Measurements from ENCODE around the gene SFXN1.

SFXN1 gene

GRCh38 chr5:175547842-175548241, 69.5 kb downstream of the SFXN1 start:
- H3K27me3 ChIP-seq (ENCODE audit: control insufficient read depth in 5 of 5, insufficient read depth in 4 of 5, low read length in 5 of 5) = peaks cover 8 to 12% (median 10%) of the 10 kb centered on the region in 5 donors
- H3K4me3 ChIP-seq (ENCODE audit: low read depth in 1 of 5, low read length in 5 of 5) = no peak overlapping the region
- no peaks in the 10 kb centered on the region for H3K36me3 ChIP-seq (ENCODE audit: control insufficient read depth in 5 of 5, insufficient read depth in 5 of 5, low read length in 5 of 5)
- H3K9ac ChIP-seq (ENCODE audit: low read length in 5 of 5) = no peak overlapping the region
- no peaks in the 10 kb centered on the region for H3K9me3 ChIP-seq (ENCODE audit: control insufficient read depth in 5 of 5, low read length in 5 of 5)
- H3K27ac ChIP-seq (ENCODE audit: low read depth, low read length) = no peak overlapping the region
- H3K4me1 ChIP-seq (ENCODE audit: control insufficient read depth in 5 of 5, insufficient read depth in 5 of 5, low read length in 5 of 5) = peaks cover 0 to 6% (median under 1%) of the 10 kb centered on the region in 5 donors

- Histone ChIP-seq H3K9ac (ENCODE audit: low read length in 5 of 5) (no peak overlapping the region), H3K4me3 (ENCODE audit: low read depth in 1 of 5, low read length in 5 of 5) (no peak overlapping the region), H3K9me3 (ENCODE audit: control insufficient read depth in 5 of 5, low read length in 5 of 5) (no peaks in the 10 kb centered on the region), H3K36me3 (ENCODE audit: control insufficient read depth in 5 of 5, insufficient read depth in 5 of 5, low read length in 5 of 5) (no peaks in the 10 kb centered on the region), H3K4me1 (ENCODE audit: control insufficient read depth in 5 of 5, insufficient read depth in 5 of 5, low read length in 5 of 5) (peaks cover 0 to 4% (median 0%) of the 10 kb centered on the region in 5 donors), H3K27ac (ENCODE audit: low read depth, low read length) (no peak overlapping the region), H3K27me3 (ENCODE audit: control insufficient read depth in 5 of 5, insufficient read depth in 4 of 5, low read length in 5 of 5) (peaks cover 8 to 12% (median 10%) of the 10 kb centered on the region in 5 donors)
These were observed 70.4 kb downstream of the SFXN1 start for GRCh38 chr5:175548626-175549311.

- Histone ChIP-seq H3K36me3 (ENCODE audit: control insufficient read depth in 5 of 5, insufficient read depth in 5 of 5, low read length in 5 of 5) (no peaks in the 10 kb centered on the region), H3K4me3 (ENCODE audit: low read depth in 1 of 5, low read length in 5 of 5) (no peak overlapping the region), H3K27ac (ENCODE audit: low read depth, low read length) (no peak overlapping the region), H3K9me3 (ENCODE audit: control insufficient read depth in 5 of 5, low read length in 5 of 5) (peaks cover 0 to 2% (median 0%) of the 10 kb centered on the region in 5 donors), H3K9ac (ENCODE audit: low read length in 5 of 5) (no peak overlapping the region), H3K4me1 (ENCODE audit: control insufficient read depth in 5 of 5, insufficient read depth in 5 of 5, low read length in 5 of 5) (peaks cover 0 to 4% (median 0%) of the 10 kb centered on the region in 5 donors), H3K27me3 (ENCODE audit: control insufficient read depth in 5 of 5, insufficient read depth in 4 of 5, low read length in 5 of 5) (peaks cover 8 to 12% (median 10%) of the 10 kb centered on the region in 5 donors)
These were observed 71.9 kb downstream of the SFXN1 start for GRCh38 chr5:175550055-175550805.

GRCh38 chr5:175551266-175551665, 72.9 kb downstream of the SFXN1 start:
- Histone ChIP-seq H3K36me3 (ENCODE audit: control insufficient read depth in 5 of 5, insufficient read depth in 5 of 5, low read length in 5 of 5) (no peaks in the 10 kb centered on the region), H3K27ac (ENCODE audit: low read depth, low read length) (no peak overlapping the region), H3K27me3 (ENCODE audit: control insufficient read depth in 5 of 5, insufficient read depth in 4 of 5, low read length in 5 of 5) (peaks cover 8 to 13% (median 9%) of the 10 kb centered on the region in 5 donors)

GRCh38 chr5:175554296-175554695, 75.9 kb downstream of the SFXN1 start:
- no peak overlapping the region for H3K9ac ChIP-seq (ENCODE audit: low read length in 5 of 5)
- no peaks in the 10 kb centered on the region for H3K36me3 ChIP-seq (ENCODE audit: control insufficient read depth in 5 of 5, insufficient read depth in 5 of 5, low read length in 5 of 5)
- no peak overlapping the region for H3K27ac ChIP-seq (ENCODE audit: low read depth, low read length)
- peaks cover 0 to 2% (median 0%) of the 10 kb centered on the region in 5 donors for H3K9me3 ChIP-seq (ENCODE audit: control insufficient read depth in 5 of 5, low read length in 5 of 5)
- no peak overlapping the region for H3K4me3 ChIP-seq (ENCODE audit: low read depth in 1 of 5, low read length in 5 of 5)
- H3K27me3 ChIP-seq (ENCODE audit: control insufficient read depth in 5 of 5, insufficient read depth in 4 of 5, low read length in 5 of 5) = peaks cover 0 to 3% (median 0%) of the 10 kb centered on the region in 5 donors
- H3K4me1 ChIP-seq (ENCODE audit: control insufficient read depth in 5 of 5, insufficient read depth in 5 of 5, low read length in 5 of 5) = peaks cover 0 to 4% (median 0%) of the 10 kb centered on the region in 5 donors

More at GRCh38 chr5:175551266-175551665, 72.9 kb downstream of the SFXN1 start:
- no peak overlapping the region for H3K9ac ChIP-seq (ENCODE audit: low read length in 5 of 5)
- peaks cover 0 to 4% (median 0%) of the 10 kb centered on the region in 5 donors for H3K4me1 ChIP-seq (ENCODE audit: control insufficient read depth in 5 of 5, insufficient read depth in 5 of 5, low read length in 5 of 5)
- peaks cover 0 to 2% (median 0%) of the 10 kb centered on the region in 5 donors for H3K9me3 ChIP-seq (ENCODE audit: control insufficient read depth in 5 of 5, low read length in 5 of 5)
- H3K4me3 ChIP-seq (ENCODE audit: low read depth in 1 of 5, low read length in 5 of 5) = no peak overlapping the region

GRCh38 chr5:175555168-175555785, 76.9 kb downstream of the SFXN1 start:
- Histone ChIP-seq H3K4me3 (ENCODE audit: low read depth in 1 of 5, low read length in 5 of 5) (no peak overlapping the region), H3K36me3 (ENCODE audit: control insufficient read depth in 5 of 5, insufficient read depth in 5 of 5, low read length in 5 of 5) (no peaks in the 10 kb centered on the region), H3K4me1 (ENCODE audit: control insufficient read depth in 5 of 5, insufficient read depth in 5 of 5, low read length in 5 of 5) (peaks cover 0 to 4% (median 0%) of the 10 kb centered on the region in 5 donors), H3K9ac (ENCODE audit: low read length in 5 of 5) (no peak overlapping the region), H3K27ac (ENCODE audit: low read depth, low read length) (no peak overlapping the region), H3K27me3 (ENCODE audit: control insufficient read depth in 5 of 5, insufficient read depth in 4 of 5, low read length in 5 of 5) (peaks cover 0 to 3% (median 0%) of the 10 kb centered on the region in 5 donors), H3K9me3 (ENCODE audit: control insufficient read depth in 5 of 5, low read length in 5 of 5) (peaks cover 0 to 2% (median 0%) of the 10 kb centered on the region in 5 donors)

GRCh38 chr5:175556794-175557193, 78.4 kb downstream of the SFXN1 start:
- Histone ChIP-seq H3K27ac (ENCODE audit: low read depth, low read length) (no peak overlapping the region), H3K4me3 (ENCODE audit: low read depth in 1 of 5, low read length in 5 of 5) (no peak overlapping the region), H3K9me3 (ENCODE audit: control insufficient read depth in 5 of 5, low read length in 5 of 5) (peaks cover 0 to 2% (median 0%) of the 10 kb centered on the region in 5 donors), H3K4me1 (ENCODE audit: control insufficient read depth in 5 of 5, insufficient read depth in 5 of 5, low read length in 5 of 5) (peaks cover 0 to 4% (median 0%) of the 10 kb centered on the region in 5 donors), H3K9ac (ENCODE audit: low read length in 5 of 5) (no peak overlapping the region), H3K36me3 (ENCODE audit: control insufficient read depth in 5 of 5, insufficient read depth in 5 of 5, low read length in 5 of 5) (no peaks in the 10 kb centered on the region), H3K27me3 (ENCODE audit: control insufficient read depth in 5 of 5, insufficient read depth in 4 of 5, low read length in 5 of 5) (peaks cover 0 to 3% (median 0%) of the 10 kb centered on the region in 5 donors)

- no peak overlapping the region for H3K4me3 ChIP-seq (ENCODE audit: low read depth in 1 of 5, low read length in 5 of 5)
- peaks cover 0 to 2% (median 0%) of the 10 kb centered on the region in 5 donors for H3K9me3 ChIP-seq (ENCODE audit: control insufficient read depth in 5 of 5, low read length in 5 of 5)
- H3K27me3 ChIP-seq (ENCODE audit: control insufficient read depth in 5 of 5, insufficient read depth in 4 of 5, low read length in 5 of 5) = peaks cover 0 to 3% (median 0%) of the 10 kb centered on the region in 5 donors
- H3K36me3 ChIP-seq (ENCODE audit: control insufficient read depth in 5 of 5, insufficient read depth in 5 of 5, low read length in 5 of 5) = no peaks in the 10 kb centered on the region
- H3K27ac ChIP-seq (ENCODE audit: low read depth, low read length) = no peak overlapping the region
- H3K4me1 ChIP-seq (ENCODE audit: control insufficient read depth in 5 of 5, insufficient read depth in 5 of 5, low read length in 5 of 5) = no peaks in the 10 kb centered on the region
- H3K9ac ChIP-seq (ENCODE audit: low read length in 5 of 5) = no peak overlapping the region
These were observed 79.4 kb downstream of the SFXN1 start for GRCh38 chr5:175557778-175558177.

- Histone ChIP-seq H3K9me3 (ENCODE audit: control insufficient read depth in 5 of 5, low read length in 5 of 5) (peaks cover 0 to 2% (median 0%) of the 10 kb centered on the region in 5 donors), H3K27me3 (ENCODE audit: control insufficient read depth in 5 of 5, insufficient read depth in 4 of 5, low read length in 5 of 5) (peaks cover 0 to 4% (median 3%) of the 10 kb centered on the region in 5 donors), H3K9ac (ENCODE audit: low read length in 5 of 5) (no peak overlapping the region), H3K4me3 (ENCODE audit: low read depth in 1 of 5, low read length in 5 of 5) (no peak overlapping the region), H3K4me1 (ENCODE audit: control insufficient read depth in 5 of 5, insufficient read depth in 5 of 5, low read length in 5 of 5) (no peaks in the 10 kb centered on the region), H3K36me3 (ENCODE audit: control insufficient read depth in 5 of 5, insufficient read depth in 5 of 5, low read length in 5 of 5) (no peaks in the 10 kb centered on the region), H3K27ac (ENCODE audit: low read depth, low read length) (no peak overlapping the region)
These were observed 80.6 kb downstream of the SFXN1 start for GRCh38 chr5:175558801-175559480.

All from subcutaneous abdominal adipose tissue (tissue), 5 donors.